ENCODE data around the gene DRD3.

DRD3 gene

DNA sequence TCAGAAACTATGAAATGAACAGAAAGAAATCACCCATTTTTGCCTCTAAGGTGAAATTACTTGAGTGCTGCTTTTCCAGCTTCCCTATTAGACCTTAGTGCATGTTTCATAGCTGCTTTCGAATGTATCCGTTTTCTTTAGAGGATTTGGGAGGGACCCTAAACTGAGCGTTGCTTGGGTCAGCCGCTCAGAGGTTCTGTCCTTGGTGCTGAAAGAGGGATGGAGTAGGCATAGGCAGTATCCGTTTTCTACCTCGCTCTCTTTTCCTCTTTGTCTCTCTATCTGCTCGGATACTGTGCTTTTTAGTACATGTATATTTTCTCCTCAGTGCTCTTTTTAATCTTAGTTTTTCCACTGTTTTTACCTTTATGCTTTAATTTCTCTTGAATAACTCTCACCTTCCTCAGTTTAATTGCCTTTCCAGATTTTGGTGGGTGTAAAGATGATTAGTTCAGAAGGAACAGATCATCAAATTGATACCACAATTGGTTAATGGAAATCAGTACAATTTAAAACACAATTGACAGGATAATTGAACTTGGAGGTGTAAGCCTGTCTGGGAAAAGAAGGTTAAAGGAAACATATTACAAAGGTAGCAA lies at the start of gene DRD3:
TSS of gene DRD3 (minus strand) at position 283 of the 599 bp plus-strand sequence. CDS start 7,060 bp downstream, outside the sequence.
- DNase-seq (ENCODE audit: low spot score): no peak

DNA sequence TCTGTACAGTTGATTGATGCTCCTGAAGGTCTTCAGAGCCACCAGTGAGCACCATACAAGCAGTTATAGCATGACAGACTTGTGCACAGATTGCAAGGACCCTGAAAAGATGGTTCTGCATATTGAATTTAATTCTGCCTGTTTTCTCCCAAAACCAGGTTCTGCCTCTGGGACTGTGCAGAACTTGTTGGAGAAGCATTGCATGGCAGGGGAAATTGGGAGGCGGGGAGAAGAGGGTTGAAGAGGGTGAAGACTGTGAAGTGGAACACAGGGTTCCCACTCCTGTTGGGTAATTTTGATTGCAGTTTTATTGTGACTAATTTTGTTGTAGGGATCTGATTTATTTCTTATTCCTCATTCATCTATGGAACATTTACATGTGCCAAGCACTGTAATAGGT lies 48.2 kb upstream of the DRD3 start:
- DNase-seq (ENCODE audit: low spot score): no peak

DNA sequence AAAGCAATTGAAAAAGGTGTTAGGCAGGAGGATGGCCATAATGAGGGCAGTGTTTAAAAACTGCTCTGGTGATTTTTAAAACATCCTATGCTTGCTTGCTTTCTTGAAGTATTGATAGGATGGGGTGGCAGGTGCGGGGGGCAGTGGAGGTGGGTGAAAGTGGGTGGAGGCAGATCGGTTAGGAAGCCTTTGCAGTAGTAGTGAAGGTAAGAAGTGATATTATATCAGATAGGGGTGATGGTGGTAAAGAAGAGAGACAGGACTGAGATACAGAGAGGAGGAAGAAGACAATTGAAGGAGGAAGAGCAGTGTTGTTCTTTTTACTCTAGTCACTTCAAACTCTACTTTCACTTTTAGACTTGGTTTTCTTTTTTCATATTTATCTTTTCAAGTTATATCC lies 47.5 kb upstream of the DRD3 start:
- DNase-seq (ENCODE audit: low spot score): no peak

DNA sequence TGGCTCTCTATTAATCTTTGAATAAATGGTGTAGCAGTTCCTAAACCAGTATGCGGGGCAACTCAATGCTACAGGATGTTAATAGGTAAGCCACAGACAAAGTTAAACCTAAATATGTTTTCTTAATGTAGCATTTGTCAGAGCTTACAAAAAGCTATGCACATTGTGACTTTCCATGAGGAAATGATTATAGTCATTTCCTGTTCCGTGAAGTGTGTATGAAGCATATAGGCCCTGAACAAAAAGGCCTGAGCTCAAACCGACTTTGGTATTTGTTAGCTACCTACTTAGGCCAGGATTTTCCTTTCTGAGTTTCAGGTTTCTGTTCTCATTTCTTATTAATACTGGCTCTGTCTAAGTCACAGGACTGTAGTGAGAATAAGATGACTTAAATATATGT lies 44.3 kb upstream of the DRD3 start:
- no peak for DNase-seq (ENCODE audit: low spot score)

DNA sequence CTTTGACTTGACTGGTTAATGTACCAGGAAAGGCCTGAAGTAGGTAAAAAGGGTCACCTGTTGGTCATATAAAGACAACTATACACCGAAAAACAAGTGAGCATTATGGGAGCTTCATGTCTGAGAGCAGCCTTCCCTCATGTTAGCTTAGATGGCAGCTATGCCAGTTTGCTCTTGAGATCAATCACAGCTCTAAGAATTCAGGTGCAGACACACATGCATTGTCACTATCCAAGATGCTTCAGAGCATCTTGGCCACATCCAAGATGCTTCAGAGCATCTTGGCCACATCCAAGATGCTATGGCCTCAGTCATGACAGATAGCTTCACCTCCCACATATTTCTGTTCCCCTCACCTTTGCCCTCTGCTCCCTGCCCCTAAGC lies 43.0 kb upstream of the DRD3 start:
- no peak for DNase-seq (ENCODE audit: low spot score)

DNA sequence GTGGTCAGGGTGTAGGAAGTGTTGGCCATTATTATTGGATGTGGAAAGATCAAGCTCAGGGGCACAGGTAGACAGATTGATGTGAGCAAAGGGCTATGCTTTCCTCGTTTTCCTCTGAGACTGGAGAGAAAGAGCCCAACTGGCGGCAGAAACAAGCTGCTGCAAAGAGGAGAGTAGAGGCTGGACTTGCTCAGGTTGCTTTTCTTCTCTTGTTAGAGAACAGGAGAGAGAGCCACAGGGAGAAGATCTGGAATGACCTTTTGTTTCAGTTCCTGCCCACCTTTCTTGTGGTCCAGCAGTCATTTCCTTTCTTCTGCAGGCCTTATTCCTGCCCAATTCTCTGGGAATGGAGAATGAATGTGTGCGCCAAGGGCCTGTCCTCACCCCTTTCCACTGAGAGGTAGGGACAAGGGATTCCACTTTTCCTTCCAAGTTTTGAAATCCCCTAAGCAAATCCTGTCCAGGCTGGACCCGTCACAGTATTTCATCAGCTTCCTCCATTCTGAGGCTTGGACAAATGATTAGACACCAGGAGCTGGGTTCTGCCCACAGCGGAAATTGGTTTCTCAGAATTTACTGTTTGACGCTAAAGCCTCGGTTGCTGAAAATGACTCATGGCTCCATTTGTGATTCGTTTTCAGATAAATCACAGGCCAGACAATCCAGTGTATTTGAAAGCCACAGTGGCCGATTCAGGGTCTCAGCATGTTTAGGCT lies 42.5 kb upstream of the DRD3 start:
- DNase-seq (ENCODE audit: low spot score): no peak

DNA sequence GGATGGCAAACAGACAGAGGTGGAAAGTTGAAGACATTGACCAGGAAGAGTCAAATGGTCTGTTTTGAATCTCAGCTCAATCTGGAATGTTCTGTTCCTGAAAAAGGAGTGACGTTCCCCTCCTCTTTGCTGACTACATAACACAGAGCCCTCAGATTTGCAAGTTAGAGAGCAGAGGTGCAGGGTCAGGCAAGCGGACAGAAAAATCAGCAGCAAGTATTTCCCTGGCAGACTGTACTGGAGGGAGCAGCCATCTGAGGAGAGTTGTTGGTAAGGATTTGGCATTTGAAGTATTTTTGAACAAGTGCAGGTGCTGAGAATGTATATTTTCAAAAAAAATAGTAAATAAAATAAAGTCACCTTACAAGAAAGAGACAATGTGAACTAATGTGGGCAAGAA lies 40.9 kb upstream of the DRD3 start:
- no peak for DNase-seq (ENCODE audit: low spot score)

DNA sequence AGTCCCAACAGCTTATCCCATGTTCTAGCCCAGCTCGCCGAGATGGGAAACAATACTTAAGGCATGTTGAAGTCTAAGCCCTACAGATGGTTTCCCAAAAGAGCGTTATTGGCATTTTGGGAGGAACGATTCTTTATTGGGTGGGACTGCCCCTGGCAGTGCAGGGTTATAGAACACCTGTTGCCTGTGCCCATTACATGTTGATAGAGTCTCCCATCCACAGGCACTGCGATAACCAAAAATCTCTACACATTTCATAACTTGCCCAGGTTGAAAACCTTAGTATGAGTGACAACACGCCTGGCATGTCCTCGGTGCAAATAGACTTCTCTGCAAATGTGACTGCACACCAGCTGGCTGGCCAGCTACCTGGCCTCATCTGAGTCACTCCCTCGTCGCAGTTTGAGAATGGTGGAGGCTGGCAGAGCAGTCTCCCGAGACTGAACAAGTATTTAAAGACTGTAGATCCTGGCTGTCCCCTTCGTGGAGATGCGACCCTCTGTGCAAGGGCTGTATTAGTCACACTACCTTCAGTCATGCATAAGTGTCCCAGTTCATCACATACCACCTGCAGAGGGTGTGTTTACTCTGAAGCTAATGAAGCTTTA lies 39.8 kb upstream of the DRD3 start:
- DNase-seq (ENCODE audit: low spot score): no peak

DNA sequence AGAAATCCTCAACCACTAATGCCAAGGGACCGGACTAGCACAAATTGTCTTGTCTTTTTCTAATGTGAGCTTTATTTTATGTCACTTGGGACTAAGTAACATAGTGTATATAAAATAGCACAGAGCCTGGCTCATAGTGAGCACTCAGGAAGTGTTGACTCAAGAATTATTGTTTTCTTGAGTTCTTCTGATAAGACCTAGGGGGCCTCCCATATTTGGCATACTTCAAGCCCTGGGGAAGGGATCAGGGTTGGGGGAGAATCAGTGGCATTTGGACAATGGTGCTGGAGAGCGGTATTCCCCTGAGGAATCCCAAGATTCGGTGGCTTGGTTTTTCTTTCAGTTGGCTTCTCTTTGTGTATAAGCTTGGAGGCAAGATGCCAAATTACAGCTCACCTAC lies 39.2 kb upstream of the DRD3 start:
- DNase-seq (ENCODE audit: low spot score): no peak

DNA sequence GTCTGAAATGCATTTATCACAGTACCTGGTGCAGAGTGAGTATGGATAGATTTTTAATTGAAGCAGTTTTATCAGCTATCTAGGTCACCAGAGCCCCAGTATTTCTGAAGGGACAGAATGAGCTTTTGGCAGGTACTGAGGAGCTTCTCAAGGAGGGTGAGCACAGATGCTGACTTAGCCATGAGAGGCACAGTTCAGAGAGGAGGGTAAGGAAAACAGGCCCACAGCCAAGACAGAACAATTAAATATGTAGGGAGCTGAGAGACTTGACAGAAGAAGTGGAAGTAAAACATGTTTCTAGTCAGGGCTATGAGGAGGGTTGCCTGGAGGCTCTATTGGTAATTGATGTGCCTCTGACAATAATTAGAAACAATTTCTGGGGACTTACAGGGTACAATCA lies 38.4 kb upstream of the DRD3 start:
- DNase-seq (ENCODE audit: low spot score): no peak

DNA sequence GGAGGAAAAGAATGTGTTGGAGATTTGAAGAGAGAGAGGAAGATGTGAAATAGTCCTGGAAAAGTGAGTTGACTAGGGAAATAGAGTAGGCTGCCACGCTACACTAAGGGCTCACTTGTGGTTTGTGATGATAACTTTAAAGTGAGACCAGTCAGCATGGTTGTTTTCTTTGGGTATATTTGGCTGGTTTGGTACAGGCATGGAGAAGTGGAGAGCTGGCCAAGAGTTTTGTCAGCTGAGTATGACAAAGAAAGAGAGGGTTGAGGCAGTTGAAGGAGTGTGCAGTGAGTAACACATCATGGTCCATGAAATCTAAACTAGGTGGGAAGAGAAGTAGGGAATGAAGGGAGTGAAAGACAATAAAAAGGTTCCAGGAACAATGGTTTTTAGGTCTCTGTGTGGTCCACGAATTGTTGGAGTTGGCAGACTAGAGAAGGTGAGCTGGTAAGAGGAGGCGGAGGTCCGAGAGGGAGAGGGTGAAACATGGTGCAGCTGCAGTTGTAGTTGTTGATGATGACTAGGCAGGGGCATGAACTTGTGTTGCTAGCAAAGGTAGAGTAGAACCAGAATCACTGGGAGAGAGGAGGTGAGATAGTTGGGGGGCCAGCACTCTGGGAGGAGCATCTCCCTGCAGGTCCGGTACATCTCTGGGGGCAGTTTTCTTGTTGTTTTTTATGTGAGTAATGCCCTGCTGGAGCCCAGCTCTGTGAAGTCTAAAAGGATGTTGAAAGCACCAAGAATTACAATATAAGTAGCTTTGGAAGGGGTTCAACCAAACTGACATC lies 37.5 kb upstream of the DRD3 start:
- DNase-seq (ENCODE audit: low spot score): no peak

DNA sequence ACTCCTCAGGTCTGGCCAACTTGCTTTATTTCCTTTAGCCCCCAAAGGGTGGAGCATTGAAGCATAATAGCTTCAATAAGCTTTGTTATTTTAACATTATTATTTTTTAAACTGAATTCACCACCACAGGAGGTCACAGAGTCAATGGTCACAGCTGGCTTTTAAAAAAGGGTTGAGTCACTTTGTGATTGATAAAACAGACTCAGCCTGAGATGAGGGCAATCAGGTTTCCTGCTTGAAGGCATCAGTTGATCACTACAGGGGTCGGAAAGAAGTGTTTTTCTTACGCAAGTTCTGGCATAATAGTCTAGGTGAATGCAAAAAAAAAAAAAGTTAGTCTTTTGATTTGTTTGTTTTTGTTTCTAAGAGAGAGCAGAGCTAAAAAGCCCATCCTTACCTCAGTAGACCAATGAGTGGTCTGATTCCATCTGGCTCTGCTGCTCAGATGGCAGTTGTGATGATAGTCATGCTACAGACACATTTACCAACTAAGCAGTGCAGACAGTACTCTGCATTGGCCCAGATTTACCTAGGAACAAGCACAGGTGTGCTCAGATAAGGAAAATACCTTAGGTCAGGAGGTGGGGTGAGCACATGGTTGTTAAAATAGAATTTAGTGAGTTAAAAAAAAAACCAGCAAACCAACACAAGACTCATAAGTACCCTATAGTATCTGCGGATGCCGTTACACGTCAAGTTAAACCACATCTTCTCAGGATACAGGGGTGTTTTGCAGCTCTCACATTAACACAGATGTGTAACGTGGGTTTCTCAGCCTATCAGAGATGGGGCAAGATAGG lies 35.9 kb upstream of the DRD3 start:
- no peak for DNase-seq (ENCODE audit: low spot score)

DNA sequence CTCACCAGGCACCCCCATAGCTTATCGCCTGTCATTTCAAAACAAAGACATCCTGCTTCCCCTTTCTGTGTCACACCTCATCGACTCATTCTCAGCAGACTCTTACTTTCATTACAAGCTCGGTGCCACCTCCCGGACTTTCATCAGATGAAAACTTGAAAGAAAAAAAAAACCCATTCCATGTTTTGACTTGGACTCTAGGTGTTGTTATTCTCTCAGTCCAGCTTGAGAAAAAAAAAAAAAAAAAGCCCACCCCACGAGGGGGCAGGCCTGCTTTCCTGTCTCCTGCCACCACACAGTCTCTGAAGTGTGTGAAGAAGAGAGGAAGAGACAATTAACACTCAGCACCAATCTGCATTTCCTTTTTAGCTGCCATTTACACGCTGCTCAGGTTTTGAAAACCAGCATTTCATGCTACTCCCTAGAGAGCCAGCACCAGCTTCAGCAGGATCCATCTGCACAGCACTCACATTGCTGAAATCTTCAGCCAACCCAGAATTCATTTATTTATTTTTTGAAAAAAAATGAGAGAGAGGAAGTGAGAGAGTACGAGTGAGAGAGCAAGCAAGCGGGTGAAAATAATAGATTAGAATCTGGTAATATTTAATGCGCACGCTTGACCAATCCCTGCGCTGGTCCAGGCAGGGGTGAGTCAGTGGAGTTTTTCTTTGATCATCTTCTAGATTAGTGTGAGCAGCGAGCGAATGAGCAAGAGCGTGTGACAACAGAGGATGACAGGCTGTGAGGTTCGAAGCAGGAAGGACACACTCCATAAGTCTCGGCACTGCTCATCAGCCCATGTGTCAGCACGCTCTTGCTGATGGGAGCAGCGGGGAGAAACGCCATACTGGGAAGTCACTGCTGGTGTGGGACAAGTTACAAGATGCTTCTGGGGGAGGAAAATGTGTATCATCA lies 35.0 kb upstream of the DRD3 start:
- DNase-seq (ENCODE audit: low spot score): no peak

DNA sequence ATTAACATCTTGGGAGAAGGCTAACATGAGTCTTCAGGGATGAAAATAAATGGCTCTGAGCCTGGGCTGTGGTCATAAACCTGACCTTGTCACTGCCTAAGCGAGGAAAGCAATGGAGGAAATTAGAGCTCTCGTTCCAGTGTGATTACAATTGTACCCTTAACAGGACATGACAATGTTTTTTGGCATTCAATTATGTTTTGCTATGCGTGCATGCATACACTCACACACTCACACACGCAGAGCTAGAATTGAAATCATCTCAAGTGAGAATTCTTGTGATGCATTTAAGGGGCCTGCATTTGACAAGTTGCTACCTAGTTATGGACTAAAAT lies 34.4 kb upstream of the DRD3 start:
- DNase-seq (ENCODE audit: low spot score): no peak

DNA sequence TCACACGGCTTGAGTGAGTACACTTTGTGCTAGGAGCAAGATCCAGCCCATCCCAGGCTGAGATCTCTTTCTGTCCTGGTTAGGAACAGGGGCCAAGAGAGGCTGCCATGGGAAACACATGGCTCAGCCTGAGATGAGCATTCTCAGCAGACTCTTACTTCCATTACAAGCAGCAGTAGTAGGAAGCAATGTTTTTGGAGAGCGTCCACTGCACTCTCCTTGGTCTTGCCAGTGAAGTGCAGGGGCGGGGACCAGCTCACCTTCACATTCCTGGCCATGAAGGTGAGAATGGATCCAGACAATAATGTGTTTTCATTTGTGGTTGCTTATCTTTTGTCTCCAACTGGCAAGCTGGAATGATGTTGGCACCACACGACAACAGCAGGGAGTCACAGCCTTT lies 33.8 kb upstream of the DRD3 start:
- no peak for DNase-seq (ENCODE audit: low spot score)

DNA sequence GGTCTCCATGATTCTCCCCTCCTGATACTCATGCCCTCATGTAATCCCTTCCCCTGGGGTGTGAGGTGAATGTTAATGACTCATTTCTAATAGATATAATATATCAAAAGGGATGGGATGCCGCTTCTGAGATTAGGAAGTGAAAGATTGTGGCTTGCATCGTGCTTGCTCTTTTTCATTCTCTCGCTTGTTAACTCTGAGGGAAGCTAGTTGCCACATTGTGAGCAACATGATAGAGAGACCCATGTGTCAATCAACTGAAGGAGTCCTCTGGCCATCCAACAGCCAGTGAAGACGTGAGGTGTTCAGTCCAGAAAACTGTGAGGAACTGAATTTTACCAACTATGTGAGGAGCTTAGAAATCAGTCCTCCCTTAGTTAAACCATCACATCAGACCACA lies 28.9 kb upstream of the DRD3 start:
- DNase-seq (ENCODE audit: low spot score): no peak

DNA sequence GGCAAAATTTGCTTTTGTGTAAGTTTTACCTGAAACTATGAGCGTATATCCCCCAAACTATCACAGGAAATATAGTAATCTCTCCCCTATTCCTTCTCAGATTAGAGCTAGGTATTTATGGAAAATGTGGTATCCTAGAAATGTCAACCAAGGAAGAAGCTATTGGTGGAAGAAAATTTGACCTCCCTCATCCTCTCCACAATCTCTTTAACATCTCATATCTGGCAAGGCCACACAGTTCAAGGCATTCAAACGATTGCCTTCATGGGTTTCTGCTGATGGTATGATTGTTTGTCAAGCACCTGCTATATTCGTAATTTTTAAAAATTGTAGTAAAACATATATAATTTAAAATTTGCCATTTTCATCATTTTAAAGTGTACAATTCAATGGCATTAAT lies 27.5 kb upstream of the DRD3 start:
- DNase-seq (ENCODE audit: low spot score): no peak

DNA sequence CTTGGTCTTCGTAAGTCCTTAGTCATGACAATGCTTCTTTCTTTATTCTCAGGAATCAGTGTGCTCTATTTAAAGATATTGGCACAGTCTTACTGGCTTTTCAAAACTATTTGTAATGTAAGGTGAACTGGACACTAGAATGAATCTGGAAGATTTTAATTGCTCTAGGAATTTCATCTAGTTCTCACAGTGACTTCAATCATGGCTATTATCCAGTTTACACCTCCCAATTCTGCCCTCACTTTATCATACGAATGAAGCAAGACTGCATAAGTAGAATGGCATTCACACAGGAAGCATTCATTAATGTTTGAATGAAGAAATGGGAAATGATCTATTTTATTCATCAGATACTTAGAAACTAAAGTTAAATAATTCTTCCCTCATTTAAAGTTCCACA lies 26.7 kb upstream of the DRD3 start:
- DNase-seq (ENCODE audit: low spot score): no peak

DNA sequence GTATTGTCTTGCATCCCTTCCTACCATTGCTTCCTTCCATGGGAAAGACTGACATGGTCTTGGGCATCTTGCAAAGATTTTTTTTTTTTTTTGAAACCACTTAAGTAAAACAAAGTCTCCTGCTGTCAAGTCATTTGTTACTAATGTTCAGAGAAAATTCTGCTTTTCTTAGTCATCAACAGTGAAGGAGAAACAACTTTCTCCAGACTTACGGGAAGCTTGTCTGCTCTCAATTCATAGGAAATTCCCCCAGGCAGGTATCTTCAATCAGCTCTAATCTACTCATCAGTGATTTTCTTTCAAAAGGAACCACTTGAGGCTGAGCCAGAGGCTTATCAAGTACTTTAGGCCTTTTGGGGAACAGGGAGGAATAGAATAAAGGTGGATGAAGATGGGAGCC lies 15.9 kb upstream of the DRD3 start:
- DNase-seq (ENCODE audit: low spot score): no peak

DNA sequence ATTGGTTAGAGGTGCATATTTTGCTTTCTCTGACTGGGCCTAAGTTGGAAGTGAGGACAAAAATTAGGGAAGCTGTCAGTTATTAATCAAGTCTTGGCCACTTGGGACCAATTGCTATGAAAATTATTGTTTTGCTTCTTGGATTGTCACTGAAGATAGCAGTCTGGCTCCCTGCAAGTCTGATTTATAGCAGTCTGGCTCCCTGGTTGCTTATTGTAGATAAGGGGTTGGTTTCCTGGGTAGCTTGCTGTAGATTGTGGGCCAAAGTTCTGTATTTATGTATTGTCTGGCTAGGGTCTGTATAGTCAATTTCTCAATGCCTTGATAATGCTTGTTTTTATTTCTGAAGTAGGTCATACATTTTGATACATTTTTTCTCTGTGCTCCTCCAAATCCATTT lies 13.3 kb upstream of the DRD3 start:
- DNase-seq (ENCODE audit: low spot score): no peak

DNA sequence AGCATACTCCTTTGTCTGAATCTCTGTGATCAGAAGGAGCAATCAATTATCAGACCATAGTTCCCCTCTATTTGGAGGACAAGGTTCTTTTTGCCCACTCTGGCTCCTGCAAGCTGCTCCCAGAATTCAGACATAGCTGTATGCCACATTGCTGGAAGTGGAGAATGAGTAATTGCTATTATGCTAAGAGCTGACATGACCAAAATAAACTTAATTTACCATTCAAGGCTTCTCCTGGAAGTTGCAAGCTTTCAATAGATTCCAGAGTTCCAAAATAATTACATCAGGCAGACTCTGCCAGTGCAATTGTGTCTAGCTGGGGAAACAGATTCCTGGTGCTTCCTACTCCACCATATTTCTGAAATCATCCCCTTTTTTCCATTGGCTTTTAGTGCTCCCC lies 7.6 kb upstream of the DRD3 start:
- no peak for DNase-seq (ENCODE audit: low spot score)

Data from hematopoietic multipotent progenitor cell treated with erythropoietin and hydrocortisone succinate and interleukin-3 and kit ligand, for 17 days (in vitro differentiated cells).